Stimulated activated CD8-positive, alpha-beta memory T cell treated with anti-CD3 and anti-CD28 coated beads, Interleukin-4, amount 100 ng/mL, for 1 hour (primary cell): ENCODE results near the gene TRPC6.
"Not testable (repeated sequence)": the region's sequence is repeated elsewhere in the genome, so short reads cannot be mapped to it uniquely, and the experiment has no call there.

Experiments used
- DNase-seq, 2 donors: peaks; one replicate each; pipeline ENCODE4 v3.0.0-alpha.2; 2020; ENCODE audit warnings: low read depth in 2 of 2, low spot score in 1 of 2

TRPC6 gene

DNA sequence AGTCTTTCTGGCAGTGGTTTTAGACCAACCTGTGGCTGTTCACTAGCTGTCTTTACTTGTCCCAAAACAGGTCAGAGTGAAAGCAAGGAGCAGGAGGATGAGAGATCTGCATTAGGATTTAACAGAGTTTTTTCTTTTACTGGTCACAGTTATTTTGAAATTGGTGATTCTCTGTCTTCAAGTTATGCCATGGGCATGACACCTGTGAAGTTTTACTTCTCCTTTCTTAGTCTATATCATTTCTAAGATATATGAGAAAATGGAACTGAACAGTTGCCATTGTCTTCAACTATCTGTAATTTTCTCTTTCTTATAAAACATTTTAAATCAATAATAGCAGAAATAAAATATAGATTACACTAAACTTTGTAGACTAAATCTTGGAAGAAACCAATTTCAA, 60.6 kb downstream of the TRPC6 start:
- no peak for DNase-seq

GRCh38 chr11:101521821-101522220, 62.0 kb downstream of the TRPC6 start:
- no peak for DNase-seq

DNA sequence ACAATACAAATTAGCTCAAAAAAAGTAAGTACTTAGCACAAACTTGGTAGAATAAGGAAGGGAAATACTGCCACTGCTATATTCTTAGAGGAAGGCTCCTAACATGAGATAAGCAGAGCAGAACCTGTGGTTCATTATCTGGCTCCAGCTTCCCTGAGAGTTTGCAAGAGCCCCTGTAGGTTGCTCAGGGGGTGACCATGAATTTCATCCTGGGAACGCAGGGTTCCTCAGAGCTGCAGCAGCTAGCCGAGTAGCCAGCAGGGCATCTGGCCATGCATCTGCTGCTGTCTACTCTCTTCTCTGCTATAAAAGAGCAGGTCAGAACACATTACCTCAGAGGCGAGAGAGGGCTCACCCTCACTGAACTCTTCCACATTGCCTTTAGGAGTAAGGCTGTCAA, 67.3 kb downstream of the TRPC6 start:
- DNase-seq, result no peak

GRCh38 chr11:101511065-101511464, 72.7 kb downstream of the TRPC6 start:
- DNase-seq, result no peak

DNA sequence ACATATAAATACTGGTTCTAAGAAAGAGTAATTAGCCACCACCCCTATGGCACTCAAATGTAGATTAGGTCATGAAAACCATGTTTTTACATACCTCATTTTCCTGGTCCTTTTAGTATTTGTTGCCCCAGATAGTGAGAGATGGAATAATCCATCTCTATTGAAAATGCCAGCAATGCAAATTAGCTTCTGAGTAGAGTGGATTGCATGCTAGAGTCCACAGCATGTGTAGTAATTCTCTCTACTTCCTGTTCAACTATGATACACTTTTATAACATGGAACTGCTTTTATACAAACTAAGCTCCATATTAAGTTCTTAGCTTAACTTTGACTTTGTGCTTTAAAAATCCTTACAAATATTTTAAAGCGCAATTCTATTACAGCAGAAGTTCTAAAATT, 73.2 kb downstream of the TRPC6 start:
- no peak for DNase-seq

DNA sequence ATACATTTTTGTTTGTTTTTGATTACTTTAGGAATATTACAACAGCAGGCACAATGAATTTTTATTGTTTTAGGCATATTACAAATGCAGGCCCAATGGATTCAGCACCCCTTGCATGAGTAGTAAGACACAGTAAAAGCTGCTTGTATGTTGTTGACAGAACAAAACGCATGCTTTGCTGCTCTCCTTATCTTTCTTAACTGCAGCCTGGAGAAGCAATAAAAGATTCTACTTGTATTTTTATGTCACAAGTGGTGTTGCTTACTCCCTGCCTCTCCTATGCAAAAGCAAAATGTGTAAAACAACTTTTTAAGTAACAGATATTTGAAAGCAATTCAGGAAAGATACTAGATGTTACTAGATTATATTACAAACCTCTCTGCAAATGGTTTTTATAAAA, 73.9 kb downstream of the TRPC6 start:
- DNase-seq, result no peak

GRCh38 chr11:101508370-101508769, 75.4 kb downstream of the TRPC6 start:
- no peak for DNase-seq

DNA sequence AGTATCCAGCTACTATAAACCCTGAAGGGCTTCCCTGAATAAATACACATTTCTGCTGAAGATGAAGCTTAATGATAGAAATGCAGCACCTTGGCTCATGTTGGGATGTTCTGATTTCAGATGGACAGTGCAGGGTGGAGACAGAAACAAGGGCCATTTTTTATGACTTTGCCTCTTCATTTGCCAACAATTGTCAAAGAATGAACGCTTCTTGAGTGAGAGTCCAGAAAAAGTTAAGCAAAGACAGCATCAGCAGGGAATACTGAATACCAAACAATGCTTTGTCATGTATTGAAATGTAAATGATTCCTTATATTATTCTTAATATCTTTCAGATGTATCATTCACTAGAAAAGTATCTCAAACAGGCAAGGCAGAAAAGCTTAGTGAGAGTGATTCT, 84.9 kb downstream of the TRPC6 start:
- DNase-seq, result no peak

DNA sequence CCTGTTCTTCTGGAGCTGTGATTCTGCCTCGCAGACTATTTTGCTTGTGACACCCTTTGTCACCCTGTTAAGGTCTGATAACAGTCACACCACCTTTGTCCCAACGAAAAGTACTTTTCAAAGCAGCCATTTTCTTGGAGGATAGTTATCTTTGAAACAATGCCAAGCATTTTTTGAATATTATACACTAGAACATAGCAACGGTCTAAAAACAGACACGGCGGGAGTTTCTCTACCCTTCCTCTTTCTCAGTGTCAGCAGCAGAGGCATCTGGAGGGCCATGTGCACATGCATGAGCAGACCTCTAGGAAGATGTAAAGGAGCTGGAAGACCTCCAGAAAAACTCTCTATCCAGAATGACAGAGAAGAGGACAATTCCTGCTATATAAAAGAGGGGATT, 86.5 kb downstream of the TRPC6 start:
- DNase-seq, result no peak

DNA sequence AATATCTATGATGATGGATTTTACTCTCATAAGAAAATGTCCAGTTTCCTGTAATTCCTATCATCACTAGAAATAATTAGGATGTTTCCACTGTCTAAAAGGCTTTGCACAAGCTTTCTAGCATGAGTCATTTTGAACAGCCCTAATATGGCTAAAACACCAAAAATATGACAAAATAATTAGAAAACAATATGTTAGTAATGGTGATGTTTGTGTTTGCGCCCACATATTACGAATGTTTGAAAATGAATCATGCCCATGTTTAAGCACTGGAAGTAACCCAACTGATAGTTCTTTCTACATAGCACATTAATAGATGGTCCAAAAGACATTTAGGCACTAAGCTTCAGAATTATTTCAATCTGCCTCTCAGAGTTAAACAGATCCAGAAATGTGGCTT, 96.0 kb downstream of the TRPC6 start:
- DNase-seq, result no peak

GRCh38 chr11:101482556-101483124, 101.2 kb downstream of the TRPC6 start:
- no peak for DNase-seq

DNA sequence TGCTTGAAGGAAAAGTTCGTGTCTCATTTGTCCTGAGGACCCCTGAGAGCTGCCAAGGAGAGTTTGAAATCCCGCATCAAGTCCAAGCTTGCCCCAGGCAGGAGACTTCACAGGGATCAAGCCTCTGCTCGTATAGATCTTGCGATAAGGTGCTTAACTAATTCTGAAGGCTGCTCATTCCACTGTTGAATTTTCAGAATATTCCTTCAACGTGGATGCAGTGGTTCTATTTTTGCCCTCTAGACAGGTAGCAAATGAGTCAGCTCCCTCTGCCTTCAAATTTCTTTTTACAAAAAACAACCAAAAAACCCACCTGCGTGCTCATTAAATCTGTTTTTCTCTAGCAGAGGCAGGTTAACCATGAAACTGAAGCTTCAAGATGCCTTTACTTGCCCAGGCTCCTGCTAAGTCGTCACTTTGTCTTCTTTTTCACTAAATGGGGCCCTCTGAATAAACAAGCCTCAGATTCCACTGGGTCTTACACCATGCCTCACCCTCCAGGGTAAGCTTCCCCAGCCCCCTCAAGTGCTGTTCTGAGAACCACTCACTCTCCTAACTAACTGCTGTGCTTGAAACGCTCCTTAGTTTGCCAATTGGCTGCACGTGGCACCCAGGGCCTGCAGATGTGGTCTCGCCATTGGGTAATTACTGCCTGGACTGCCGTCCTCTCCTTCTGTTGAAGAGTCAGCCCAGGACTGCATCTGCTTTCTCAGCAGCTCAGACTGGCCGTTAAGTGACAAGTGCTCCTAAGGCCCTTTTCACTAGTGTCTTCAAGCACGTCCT, 105.0 kb downstream of the TRPC6 start:
- DNase-seq, result no peak

GRCh38 chr11:101477926-101478325, 105.9 kb downstream of the TRPC6 start:
- no peak for DNase-seq

DNA sequence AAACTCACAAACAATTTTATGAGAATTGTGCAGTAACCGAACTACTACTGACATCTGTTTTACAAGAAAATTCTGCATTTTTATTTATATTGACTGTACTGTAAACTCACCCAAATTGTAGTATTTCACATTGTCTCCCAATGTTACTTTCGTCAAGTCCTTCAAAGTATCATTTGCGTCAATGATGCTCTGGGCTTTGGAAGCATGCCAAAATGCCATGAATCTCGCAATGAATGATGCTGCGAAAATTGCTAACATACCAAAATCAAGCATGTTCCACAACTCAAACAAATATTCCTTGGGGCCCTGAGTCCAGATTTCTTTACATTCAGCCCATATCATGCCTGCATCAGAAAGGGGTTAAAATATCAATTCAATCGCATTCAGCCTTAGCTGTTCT, 107.6 kb downstream of the TRPC6 start:
- DNase-seq, result no peak

GRCh38 chr11:101475699-101476098, 108.1 kb downstream of the TRPC6 start:
- DNase-seq, result no peak

GRCh38 chr11:101474666-101475065, 109.1 kb downstream of the TRPC6 start:
- no peak for DNase-seq

- no peak for DNase-seq
These were observed 112.8 kb downstream of the TRPC6 start for GRCh38 chr11:101470881-101471520.

GRCh38 chr11:101470419-101470818, 113.4 kb downstream of the TRPC6 start:
- DNase-seq, result no peak

DNA sequence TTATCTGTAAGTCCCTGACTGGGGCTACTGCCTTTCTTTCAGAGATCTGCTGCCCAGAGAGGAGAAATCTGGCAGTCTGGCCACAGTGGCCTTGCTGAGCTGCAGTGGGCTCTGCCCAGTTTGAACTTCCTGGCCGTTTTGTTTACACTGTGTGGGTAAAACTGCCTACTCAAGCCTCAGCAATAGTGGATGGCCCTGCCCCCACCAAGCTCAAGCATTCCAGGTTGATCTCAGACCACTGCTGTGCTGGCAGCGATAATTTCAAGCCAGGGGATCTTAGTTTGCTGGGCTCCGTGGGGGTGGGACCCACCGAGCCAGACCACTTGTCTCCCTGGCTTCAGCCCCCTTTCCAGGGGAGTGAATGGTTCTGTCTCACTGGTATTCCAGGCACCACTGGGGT, 117.5 kb downstream of the TRPC6 start:
- DNase-seq, result no peak

DNA sequence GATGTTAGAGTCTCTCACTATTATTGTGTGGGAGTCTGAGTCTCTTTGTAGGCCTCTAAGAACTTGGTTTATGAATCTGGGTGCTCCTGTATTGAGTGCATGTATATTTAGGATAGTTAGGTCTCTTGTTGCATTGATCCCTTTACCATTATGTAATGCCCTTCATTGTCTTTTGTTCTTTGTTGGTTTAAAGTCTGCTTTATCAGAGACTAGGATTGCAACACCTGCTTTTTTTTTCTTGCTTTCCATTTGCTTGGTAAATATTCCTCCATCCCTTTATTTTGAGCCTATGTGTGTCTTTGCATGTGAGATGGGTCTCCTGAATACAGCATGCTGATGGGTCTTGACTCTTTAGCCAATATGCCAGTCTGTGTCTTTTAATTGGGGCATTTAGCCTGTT, 119.4 kb downstream of the TRPC6 start:
- not testable (repeated sequence) for DNase-seq

GRCh38 chr11:101459020-101459419, 124.8 kb downstream of the TRPC6 start:
- no peak for DNase-seq

DNA sequence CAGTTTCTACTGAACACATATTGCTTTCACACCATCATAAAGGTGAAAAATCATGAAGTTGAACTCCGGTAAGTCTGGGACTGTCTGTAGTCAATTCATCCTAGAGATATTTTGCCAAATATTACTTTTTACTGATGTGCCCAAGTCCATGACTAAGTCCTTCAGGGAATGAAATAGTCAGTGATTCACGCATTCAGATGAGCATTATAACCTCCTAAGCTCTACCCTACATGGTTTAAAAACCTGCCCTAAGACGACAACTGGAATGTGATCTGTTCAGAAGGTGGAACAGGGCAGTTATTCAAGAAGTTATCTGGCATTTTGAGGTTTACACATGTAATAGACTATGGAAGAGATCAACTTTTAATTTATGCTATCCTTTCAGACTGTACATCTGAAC, 125.6 kb downstream of the TRPC6 start:
- DNase-seq, result no peak

- no peak for DNase-seq
These were observed 127.0 kb downstream of the TRPC6 start for GRCh38 chr11:101456812-101457211.
